HUDEP-2 (cell line): ENCODE data around the gene TEAD3.
A peak's percentile ranks its signal among the peaks of the same experiment; 100 is the strongest.

Source experiments
- DNase-seq, 76 experiments: peaks; one replicate each; lab custom pipeline; 2025; ENCODE audit not compliant: unreplicated experiment in 76 of 76; lab: John Stamatoyannopoulos, UW

The TEAD3 gene

DNA sequence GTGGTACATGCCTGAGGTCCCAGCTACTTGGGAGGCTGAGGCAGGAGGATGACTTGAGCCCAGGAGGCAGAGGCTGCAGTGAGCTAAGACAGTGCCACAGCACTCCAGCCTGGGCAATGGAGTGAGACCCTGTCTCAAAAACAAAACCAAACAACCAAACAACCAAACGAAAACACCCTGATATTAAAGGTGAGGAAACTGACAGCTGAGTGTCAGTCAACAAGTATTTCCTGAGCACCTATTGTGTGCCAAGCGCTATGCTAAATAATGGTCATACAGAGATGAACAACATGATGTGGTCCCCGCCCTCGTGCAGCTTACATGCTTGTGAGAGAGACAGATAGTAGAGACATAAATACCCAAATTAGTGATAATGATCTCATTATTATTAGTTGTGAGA lies 17.7 kb upstream of the TEAD3 start:
- DNase-seq = no peak

DNA sequence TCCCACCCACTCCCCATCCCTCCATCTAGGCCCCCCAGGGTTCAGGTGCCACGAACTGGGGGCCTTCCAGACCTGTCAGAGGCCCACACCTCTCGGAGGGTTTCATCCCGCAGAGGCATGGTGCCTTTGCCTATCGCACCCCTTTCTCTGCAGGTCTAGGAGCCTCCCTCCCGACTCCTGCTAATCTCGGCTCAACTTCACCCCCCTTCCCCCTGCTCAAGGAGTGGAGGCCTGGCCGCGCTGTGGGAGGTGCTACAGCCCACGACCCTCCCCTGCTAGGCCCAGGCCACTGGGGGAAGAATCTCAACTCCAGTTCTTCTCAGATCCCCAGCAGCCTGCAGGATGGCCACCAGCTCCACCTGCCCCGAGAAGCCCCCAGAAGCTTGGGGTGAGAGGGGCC lies 15.9 kb upstream of the TEAD3 start, which contains the start of gene TULP1:
TULP1 (minus strand) TSS at position 157 of the 400 bp plus-strand sequence; CDS start at position 119, 38 bp downstream.
- no peak for DNase-seq

DNA sequence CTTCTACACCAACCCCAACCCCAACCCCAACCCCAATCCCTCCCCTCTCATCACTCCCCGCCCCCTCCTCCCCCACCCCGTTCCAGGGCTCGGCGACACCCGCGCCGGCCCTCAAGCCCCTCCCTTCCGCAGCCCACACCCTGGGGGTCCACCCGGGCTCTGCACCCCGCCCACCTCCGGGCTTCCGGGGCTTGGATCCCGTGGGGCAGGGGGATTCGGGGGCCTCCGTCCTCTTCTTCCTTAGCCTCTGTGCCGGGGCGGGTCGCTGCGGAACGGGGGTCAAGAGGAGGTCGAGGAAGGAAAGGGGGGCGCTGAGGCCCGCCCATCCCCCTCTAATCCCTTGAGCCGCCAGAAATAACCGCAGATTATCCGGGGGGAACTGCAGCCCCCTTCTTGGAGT lies 15.1 kb upstream of the TEAD3 start:
- DNase-seq = no peak

DNA sequence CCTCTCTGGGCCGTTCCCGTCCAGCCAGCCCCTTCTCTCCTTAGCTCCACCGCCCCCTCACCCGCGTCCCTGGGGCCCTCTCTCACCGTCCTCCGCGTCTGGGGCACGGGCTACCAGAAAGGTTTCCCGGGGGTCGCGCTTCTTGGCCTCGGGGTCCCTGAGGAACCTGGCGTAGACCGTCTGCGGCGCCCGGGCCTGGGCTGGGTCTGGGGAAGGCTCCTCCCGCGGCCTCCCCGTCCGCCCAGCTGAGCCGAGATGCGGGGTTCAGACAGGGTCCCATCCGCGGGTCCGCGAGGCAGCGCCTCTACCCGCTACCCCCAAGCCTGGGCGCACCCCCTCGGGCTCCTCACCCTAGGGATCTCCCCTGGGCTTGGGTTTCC lies 14.7 kb upstream of the TEAD3 start:
- no peak for DNase-seq

DNA sequence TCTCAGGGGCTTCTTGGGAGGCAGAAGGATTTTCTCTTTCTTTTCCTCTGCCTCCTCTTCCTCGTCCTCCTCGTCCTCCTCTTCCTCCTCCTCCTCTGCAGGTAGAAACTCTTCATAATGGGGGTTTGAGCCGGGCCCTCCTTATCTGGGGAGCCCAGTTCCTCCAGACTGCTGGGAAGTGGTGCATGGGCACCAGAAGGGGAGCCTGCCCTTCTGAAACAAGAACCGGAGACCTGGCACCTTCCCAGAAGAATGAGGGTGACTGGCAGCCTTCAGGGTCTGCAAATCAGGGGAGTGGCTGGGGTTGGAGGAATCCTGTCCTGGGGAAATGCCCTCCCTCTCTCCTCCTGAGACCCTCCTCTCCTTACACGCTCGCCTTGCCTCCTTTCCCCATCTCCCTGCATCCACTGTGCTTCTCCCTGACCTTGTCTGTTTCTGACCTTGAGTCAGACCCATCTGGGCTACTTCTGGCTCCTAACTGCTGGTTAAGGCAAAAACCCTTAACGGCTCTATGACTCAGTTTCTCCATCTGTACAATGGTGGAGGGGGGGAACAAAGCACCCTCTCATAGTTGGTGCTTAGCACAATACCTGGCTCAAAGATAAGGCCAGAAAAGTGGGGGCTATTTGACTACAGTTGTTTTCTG lies 14.2 kb upstream of the TEAD3 start:
- DNase-seq = no peak

DNA sequence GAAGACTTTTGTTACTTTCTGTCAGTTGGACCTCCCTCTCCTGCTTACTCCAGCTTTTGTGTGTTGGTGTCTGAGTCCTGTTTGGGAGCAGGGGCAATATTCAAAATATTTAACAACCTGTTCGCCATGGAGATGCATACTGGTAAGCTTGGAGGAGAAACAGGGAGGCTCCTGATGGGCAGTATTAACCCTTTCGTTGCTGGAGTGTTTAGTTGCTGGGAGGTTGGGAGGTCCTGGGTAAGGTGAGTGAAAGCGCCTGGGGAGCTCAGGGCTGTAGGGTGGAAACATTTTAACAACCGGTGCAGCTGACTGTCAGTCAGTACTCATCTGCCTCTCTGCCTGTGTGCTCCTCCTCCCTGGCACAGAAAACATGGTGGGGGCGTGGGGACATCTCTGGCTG lies 11.7 kb upstream of the TEAD3 start:
- DNase-seq = no peak

DNA sequence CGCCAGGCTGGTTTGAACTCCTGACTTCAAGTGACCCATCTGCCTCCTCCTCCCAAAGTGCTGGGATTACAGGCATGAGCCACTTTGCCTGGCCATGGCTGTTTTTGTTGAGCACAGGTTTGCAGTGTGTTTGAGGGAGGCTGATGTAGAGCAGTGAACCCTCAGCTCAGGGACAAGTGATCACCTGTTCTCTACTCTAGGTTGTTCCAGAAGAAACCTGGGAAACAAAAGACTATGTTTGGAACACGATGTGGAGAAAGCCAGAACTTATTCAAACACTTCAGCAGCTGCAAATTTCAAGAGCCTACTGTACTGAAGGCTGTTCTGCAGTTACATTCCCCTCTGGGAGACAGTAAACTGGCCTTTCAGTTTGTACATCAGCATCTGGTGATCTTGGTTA lies 11.1 kb upstream of the TEAD3 start:
- no peak for DNase-seq

DNA sequence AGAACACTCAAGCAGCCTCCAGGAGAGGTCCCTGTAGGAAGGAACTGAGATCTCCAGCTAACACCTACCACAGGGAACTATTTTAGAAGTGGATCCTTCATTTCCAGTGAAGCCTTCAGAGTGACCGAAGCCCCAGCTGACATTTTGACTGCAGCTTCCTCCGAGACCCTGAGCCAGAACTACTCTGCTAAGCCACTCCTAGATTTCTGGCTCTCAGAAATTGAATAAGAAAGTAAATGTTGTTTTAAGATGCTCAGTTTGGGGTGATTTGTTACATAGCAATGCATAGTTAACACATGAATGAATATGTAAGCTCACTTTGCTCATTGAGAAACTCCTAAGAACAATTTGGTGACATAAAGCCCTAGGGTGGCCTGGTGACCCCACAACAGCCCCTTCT lies 10.3 kb upstream of the TEAD3 start:
- no peak for DNase-seq

DNA sequence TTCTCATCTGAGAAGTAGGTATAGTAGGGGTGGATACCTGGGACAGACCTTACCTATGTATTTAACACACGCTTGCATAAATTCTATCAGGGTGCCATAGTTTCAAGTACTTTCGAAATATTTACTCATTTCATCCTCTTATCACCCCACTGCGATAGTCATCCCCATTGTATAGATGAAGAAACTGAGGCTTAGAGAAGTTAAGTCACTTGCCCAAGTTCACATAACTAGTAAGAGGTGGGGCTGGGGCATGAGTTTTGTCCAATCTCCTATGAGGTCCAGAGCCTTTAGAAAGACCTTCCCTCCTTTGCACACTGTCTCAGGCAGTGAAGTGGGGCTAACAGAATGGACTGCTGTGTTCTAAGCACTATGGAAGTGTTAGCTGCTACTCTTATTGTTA lies 9.7 kb upstream of the TEAD3 start:
- no peak for DNase-seq

DNA sequence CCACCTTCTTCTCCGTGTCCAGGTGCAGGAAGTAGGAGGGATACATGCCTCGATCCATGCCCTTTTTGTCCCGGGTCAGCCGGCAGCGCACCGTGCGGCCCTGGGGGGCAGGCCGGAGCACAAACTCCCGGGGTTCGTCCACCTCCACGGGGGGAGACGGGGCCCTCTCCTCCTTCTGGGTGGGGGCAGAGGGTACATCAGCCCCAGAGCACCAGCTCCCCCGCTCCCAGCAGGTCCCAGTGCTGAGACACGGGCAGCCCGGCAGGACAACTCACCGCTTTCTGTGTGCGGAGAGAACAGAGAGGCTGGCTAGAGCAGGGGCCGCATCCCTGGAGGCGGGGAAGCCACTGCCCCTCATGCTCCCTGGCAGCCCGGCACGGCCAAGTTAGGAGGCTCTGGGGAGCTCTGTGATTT lies 9.1 kb upstream of the TEAD3 start:
- no peak for DNase-seq

DNA sequence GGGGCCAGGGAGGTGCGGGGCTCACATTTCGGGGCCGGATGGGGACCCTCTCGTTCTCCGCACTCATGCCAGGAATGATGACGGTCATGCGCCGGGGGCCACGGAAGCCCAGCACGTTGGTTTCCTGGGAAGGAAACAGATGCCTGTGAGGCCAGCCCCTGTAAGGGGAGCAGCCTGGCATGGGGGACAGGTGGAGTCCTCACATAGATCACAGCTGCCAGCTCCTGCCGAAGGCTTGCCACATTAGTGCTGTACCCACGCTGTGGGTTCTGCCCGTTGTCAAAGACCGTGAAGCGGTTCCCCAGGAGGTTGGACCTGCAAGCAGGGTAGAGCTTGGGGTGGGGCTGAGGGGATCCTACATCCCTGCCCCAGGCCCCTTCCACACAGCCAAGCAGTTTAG lies 6.7 kb upstream of the TEAD3 start:
- no peak for DNase-seq

DNA sequence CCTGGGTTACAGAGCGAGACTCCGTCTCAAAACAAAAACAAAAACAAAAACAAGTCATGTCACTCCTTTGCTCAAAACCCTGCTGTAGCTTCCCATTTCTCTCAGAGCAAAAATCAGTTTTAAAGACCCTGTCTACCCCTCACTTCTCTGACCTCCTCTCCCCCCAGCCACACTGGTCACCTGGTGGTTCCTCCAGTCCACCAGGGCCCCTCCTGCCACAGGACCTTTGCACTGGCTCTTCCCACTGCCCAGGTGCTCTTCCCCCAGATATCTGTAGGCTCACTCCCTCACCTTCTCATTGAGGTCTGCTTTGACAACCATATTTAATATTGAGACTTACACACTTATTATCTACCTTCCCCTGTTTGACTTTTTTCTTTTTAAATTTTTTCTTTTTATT lies 4.9 kb upstream of the TEAD3 start:
- DNase-seq = no peak

DNA sequence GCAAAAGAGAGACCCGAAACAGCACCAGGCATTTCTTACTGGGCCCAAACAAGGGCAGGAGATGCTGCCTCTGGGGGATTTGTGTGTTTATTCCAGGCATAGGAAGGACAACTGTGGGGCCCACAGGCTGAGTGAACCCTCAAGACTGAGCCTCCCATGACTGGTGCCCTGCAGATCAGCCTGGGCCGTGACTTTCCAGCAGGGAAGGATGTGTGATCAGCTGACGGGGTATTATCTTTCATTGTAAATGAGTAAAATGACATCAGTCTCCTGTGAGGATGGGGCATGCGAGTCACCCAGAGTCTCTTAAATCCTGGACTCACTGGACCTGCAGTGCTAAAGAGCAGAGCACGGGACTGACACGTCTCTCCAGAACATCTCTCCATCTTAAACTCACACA lies 3.9 kb upstream of the TEAD3 start:
- DNase-seq = peak in 4 of 76 experiments; percentile 20 to 27 (median 24)

DNA sequence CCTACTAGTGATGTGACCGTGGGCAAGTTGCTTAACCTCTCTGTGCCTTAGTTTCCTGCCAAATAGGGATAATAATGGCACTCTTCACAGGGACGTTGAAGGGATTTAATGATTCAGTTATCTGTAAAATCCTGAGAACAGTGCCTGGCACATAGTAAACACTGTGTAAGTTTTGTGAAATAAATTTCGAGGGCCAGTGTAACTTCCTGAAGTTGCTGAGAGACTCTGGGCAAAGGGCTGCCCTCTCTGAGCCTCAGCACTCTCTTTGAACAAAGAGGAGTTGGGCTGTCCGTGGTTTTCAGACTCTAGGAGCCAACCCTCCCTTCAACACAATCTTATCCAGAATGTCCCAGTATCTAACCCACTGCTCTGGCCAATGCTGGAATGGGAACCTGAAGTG lies 2.5 kb upstream of the TEAD3 start:
- no peak for DNase-seq

DNA sequence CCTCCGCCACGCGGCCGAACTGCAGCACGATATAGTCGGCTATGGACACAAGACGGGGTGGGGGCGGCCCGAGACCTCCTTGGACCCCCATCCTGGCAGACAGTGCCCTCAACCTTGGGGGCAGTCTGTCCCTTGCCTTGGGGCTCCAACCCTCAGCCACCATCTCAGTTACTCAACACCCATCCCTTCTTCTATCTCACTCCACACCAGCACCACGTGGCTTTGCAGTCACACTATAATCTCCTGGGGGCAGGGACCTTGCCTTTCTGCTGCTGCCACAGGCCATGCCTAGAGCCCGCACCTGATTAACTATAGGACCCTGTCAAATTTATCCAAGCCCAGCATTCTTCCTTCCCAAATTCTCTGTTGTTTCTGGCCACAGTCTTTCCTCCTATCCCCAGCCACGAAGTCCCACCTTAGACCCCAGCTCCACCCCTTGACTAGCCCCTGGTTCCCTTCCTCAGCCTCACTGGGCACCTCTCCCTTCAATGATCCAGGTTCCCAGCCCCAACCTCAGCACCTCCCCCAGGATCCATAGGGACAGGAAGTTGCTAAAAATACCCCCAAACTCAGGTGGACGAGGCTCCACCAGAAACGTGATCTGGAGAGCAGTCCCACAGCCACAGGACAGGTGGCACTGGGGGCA lies 1.7 kb upstream of the TEAD3 start:
- peak in 73 of 76 experiments; percentile 41 to 93 (median 74) for DNase-seq

DNA sequence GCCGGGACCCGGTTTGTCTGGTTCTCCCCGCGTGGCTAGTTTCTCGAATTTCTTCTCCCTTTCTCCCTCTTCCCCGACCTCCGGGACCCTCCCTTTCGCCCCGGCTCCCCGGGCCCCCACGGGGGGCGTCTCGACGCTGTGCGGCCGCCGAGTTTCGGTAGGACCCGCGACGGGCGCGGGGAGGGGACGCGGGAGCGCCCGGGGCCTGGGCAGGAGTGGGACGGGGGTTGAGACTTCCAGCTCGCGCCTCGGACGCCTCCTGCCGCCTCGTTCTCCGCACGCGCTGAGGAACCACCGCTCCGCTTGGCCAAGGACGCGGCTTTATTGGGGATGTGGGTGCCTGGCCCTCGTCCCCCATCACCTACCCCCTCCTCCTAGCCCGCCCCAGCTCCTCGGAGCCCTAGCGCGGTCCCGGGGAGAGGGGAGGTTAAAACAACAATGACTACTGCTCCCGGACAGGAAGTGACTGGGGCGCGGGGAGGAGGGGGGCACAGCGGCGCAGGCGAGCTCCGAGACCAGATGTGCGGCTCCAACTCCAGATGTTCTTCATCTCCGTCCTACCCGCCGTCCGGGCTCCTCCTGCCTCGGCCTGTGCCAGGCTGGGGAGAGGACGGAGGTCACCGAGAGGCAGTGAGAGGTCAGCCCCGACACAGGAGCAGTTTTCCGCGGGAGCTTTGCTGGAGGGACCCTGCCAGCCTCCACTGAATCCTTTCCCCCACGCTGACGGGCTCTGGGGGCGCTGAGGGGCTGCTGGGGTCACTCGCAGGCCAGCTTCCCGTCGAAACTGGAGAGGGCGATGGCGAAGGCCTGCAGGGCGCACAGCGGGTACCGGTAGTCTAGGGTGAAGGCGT lies 917 bp upstream of the TEAD3 start:
- DNase-seq = peak in 55 of 76 experiments; percentile 32 to 86 (median 56)

DNA sequence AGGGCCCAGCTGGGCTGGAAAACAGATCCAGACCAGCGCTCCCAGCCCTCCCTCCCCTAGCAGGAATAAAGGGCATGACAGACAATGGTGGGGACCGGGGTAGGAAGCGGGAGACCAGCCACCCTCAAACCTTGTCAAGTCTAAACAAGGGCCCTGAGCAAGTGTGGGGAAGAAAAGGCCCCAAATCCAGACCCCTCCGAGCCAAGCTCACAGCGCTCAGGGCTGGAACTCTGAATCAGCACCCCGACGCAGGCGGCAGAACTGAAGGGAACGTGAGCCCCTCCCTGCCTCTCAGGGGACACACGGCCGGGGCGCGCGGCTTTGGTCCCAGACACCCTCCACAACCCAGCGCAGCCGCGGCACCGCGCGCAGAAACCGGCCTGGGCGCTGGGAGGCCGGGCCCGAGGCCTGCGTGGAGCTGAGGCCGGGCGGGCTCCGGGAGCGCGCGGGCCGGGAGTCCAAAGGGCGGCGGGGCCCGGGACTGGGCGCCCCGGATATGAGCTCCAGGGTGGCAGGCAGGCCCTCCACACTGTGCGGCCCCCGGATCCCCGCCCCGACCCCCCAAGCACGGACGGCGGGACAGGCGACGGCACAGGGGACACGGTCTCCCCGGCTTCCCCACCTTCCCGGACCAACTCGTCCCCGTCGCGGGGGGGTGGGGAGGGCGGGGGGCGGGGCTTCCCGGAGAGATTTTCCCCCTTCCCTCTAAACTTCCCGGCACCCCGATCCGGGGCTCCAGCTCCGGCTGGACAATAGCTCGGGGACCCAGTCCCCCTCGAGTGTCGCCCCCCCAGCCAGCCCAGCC lies 641 bp downstream of the TEAD3 start:
- DNase-seq = no peak

DNA sequence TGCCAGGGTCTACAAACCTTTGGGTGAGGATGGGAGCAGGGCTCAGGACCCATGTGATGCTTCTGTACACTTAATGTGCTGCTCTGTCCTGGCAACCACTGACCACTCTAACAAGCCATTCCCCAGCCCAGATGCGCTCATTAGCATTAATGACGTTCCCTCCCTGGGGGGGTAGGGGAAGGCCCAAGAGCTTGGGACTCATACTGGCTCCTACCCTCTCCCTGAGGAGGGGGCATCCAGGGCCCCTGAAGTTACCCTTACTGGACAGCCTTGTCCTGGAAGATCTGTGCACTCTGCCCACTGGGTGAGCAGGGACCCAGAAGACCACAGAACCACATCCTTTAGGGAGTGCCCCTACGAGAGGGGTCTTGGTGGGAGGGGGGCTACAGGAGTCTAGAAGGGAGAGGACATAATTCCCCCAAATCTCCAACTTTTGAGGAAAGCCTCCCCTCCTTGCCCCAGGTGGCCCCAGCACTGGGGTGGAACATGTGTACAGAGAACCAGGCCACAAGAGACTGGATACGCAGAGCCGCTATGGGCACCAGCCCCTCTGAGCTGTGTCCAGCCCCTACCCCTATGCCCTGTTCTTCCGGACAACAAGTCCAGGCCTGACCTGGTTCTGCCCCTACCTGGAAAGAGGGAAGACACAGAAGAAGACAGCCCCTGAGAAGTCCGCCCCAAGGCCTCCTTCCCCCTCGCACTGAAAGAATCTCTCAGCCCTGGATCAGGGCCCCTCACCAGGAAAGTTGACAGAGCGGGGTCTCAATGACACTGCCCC lies 1.4 kb downstream of the TEAD3 start:
- no peak for DNase-seq

DNA sequence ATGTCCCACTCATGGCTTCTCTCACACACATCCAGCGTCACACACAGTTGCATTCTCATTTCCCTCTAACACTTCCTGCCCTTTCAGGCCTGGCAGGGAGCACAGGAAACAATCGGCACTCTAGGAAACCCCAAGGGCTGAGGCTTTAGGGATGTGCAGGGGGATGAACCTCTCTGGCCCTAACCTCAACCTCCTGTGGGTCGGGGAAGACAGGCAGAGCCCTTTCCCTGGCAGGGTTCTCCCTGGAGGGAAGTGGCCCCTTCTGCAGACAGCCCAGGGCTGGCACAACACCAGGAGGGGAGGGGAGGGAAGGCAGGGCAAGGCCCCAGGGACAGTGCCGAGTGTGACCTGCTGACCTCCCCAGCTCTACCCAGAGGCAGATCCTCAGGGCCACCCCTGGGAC lies 2.7 kb downstream of the TEAD3 start:
- no peak for DNase-seq

DNA sequence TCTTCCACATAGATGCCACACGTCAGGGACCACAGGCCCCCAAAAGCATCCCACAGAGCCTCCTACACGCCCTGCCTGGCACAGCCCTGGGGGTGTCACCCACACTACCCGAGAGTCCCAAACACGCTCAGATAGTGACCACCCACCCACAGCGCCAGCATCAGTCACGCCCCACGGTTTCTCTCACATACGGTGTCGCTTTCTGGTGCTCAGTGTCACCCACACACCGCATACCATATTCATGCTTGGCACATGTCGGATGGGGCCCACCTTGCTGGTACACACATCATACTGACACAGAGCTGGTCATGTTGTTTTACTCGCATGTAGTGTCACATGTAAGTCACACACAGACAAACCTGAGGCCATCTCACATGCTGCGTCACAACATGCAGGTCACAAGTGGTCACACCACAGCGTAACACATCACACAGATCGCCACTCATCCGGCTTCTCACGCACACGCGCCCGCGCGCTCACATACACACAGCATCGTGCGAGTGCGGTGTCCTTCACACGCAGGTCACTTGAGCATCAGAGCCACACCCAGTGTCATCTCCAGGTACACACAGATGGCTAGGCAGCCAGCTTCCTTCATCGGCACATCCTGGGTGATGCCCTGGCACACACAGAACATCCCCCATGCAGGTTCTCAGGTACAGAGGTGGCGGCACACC lies 3.4 kb downstream of the TEAD3 start:
- DNase-seq = no peak
